Hepatocyte (in vitro differentiated cells): ENCODE data around the gene RNF151.

Experiments used
- CTCF ChIP-seq: fragments of 200-600 bp; sonication (generic); IDR thresholded peaks from 2 replicates; pipeline ENCODE4 v1.5.1; 2016; ENCODE audit warnings: antibody characterized with exemption, mild to moderate bottlenecking; ENCODE audit not compliant: poor library complexity
- EZH2 ChIP-seq: fragments of 200-600 bp; sonication (generic); IDR thresholded peaks from 2 replicates; pipeline ENCODE4 v1.6.1; 2016; ENCODE audit warnings: antibody characterized with exemption, mild to moderate bottlenecking, borderline replicate concordance
- EZH2phosphoT487 ChIP-seq: fragments of 200-600 bp; sonication (generic); IDR thresholded peaks from one replicate; pipeline ENCODE4 v1.6.1; 2018; ENCODE audit warnings: antibody characterized with exemption, mild to moderate bottlenecking, low read depth, moderate library complexity; ENCODE audit not compliant: unreplicated experiment, severe bottlenecking

- no peak for TF ChIP-seq CTCF
- no peak for TF ChIP-seq EZH2
- TF ChIP-seq EZH2phosphoT487: no peak
Measured at GRCh38 chr16:1991948-1992703, 25.5 kb downstream of the RNF151 start.
